ENCODE measurements around the gene HSD17B12. TPM values are rescaled to one million over a fixed set of nuclear protein-coding genes. Genes with fewer than 3 reads are reported as not detected.

Gene HSD17B12
- total and polyA plus RNA-seq, 7 experiments from 2014 or later: 20.3 to 39.5 (median 24.7) TPM

GRCh38 chr11:43797866-43798265, 117.3 kb downstream of the HSD17B12 start:
- Histone ChIP-seq H3K4me3 (ENCODE audit: low read length) (no peak overlapping the region), H3K36me3 (ENCODE audit: control insufficient read depth in 2 of 3, insufficient read depth in 3 of 3, low read length in 3 of 3) (no peaks in the 10 kb centered on the region), H3K4me1 (ENCODE audit: control insufficient read depth in 2 of 2, insufficient read depth in 2 of 2, low read length in 2 of 2) (no peaks in the 10 kb centered on the region), H3K9me3 (ENCODE audit: control insufficient read depth in 2 of 3, low read length in 3 of 3) (no peaks in the 10 kb centered on the region), H3K27me3 (ENCODE audit: control insufficient read depth in 2 of 2, insufficient read depth in 2 of 2, low read length in 2 of 2) (no peaks in the 10 kb centered on the region), H3K27ac (ENCODE audit: low read depth, low read length) (no peak overlapping the region)
- Mint-ChIP-seq H3K4me3 (no peak overlapping the region), H3K9me3 (no peaks in the 10 kb centered on the region), H3K27me3 (no peaks in the 10 kb centered on the region), H3K27ac (no peak overlapping the region), H3K4me1 (peaks cover 0 to 1% (median 0%) of the 10 kb centered on the region in 7 donors), H3K36me3 (peaks cover 9 to 68% (median 54%) of the 10 kb centered on the region in 5 donors)
- POLR2A ChIA-PET: no interaction called here
- intact Hi-C loops (cut with micrococcal nuclease): no loop called here
- ATAC-seq (no peak), DNase-seq (no peak)
- CTCF ChIA-PET: no interaction called here

- no peak overlapping the region for H3K4me3 ChIP-seq (ENCODE audit: low read length)
- peaks cover 0 to 6% (median 0%) of the 10 kb centered on the region in 3 experiments for H3K9me3 ChIP-seq (ENCODE audit: control insufficient read depth in 2 of 3, low read length in 3 of 3)
- H3K4me3 Mint-ChIP-seq: no peak overlapping the region
- CTCF ChIA-PET: no interaction called here
- ATAC-seq (no peak), DNase-seq (no peak)
- H3K36me3 ChIP-seq (ENCODE audit: control insufficient read depth in 2 of 3, insufficient read depth in 3 of 3, low read length in 3 of 3): no peaks in the 10 kb centered on the region
- POLR2A ChIA-PET: no interaction called here
- no peak overlapping the region for H3K27ac ChIP-seq (ENCODE audit: low read depth, low read length)
- peaks cover 0 to 18% (median 6%) of the 10 kb centered on the region in 11 donors for H3K9me3 Mint-ChIP-seq
- no peaks in the 10 kb centered on the region for H3K4me1 ChIP-seq (ENCODE audit: control insufficient read depth in 2 of 2, insufficient read depth in 2 of 2, low read length in 2 of 2)
- no peaks in the 10 kb centered on the region for H3K27me3 Mint-ChIP-seq
- no peaks in the 10 kb centered on the region for H3K4me1 Mint-ChIP-seq
- peaks cover 15 to 77% (median 65%) of the 10 kb centered on the region in 5 donors for H3K36me3 Mint-ChIP-seq
- no peaks in the 10 kb centered on the region for H3K27me3 ChIP-seq (ENCODE audit: control insufficient read depth in 2 of 2, insufficient read depth in 2 of 2, low read length in 2 of 2)
- no peak overlapping the region for H3K27ac Mint-ChIP-seq
- intact Hi-C loops (cut with micrococcal nuclease): no loop called here
Observed at GRCh38 chr11:43802509-43802908, 122.0 kb downstream of the HSD17B12 start.

GRCh38 chr11:43803766-43804165, 123.2 kb downstream of the HSD17B12 start:
- no peaks in the 10 kb centered on the region for H3K36me3 ChIP-seq (ENCODE audit: control insufficient read depth in 2 of 3, insufficient read depth in 3 of 3, low read length in 3 of 3)
- Mint-ChIP-seq H3K4me3 (no peak overlapping the region), H3K4me1 (no peaks in the 10 kb centered on the region), H3K27ac (no peak overlapping the region), H3K36me3 (peaks cover 13 to 72% (median 63%) of the 10 kb centered on the region in 5 donors), H3K9me3 (peaks cover 0 to 18% (median 6%) of the 10 kb centered on the region in 11 donors), H3K27me3 (no peaks in the 10 kb centered on the region)
- no peak overlapping the region for H3K4me3 ChIP-seq (ENCODE audit: low read length)
- no peak for DNase-seq
- no peaks in the 10 kb centered on the region for H3K27me3 ChIP-seq (ENCODE audit: control insufficient read depth in 2 of 2, insufficient read depth in 2 of 2, low read length in 2 of 2)
- no peaks in the 10 kb centered on the region for H3K4me1 ChIP-seq (ENCODE audit: control insufficient read depth in 2 of 2, insufficient read depth in 2 of 2, low read length in 2 of 2)
- intact Hi-C loops (cut with micrococcal nuclease): no loop called here
- POLR2A ChIA-PET: no interaction called here
- H3K27ac ChIP-seq (ENCODE audit: low read depth, low read length): no peak overlapping the region
- CTCF ChIA-PET: no interaction called here
- no peak for ATAC-seq
- H3K9me3 ChIP-seq (ENCODE audit: control insufficient read depth in 2 of 3, low read length in 3 of 3): peaks cover 0 to 6% (median 0%) of the 10 kb centered on the region in 3 experiments

- H3K4me1 ChIP-seq (ENCODE audit: control insufficient read depth in 2 of 2, insufficient read depth in 2 of 2, low read length in 2 of 2): no peaks in the 10 kb centered on the region
- H3K9me3 ChIP-seq (ENCODE audit: control insufficient read depth in 2 of 3, low read length in 3 of 3): peaks cover 0 to 6% (median 0%) of the 10 kb centered on the region in 3 experiments
- POLR2A ChIA-PET: no interaction called here
- no peak for ATAC-seq
- Mint-ChIP-seq H3K4me3 (no peak overlapping the region), H3K27me3 (no peaks in the 10 kb centered on the region), H3K4me1 (peaks cover 0 to 2% (median 0%) of the 10 kb centered on the region in 7 donors), H3K36me3 (peaks cover 9 to 59% (median 41%) of the 10 kb centered on the region in 5 donors), H3K27ac (no peak overlapping the region), H3K9me3 (peaks cover 0 to 18% (median 6%) of the 10 kb centered on the region in 11 donors)
- no peak overlapping the region for H3K27ac ChIP-seq (ENCODE audit: low read depth, low read length)
- CTCF ChIA-PET: interaction anchor here (0.6 kb wide), 1 partner anchor 23 kb away, joined by 5 read pairs; no protein-coding TSS in a partner anchor
- no peaks in the 10 kb centered on the region for H3K27me3 ChIP-seq (ENCODE audit: control insufficient read depth in 2 of 2, insufficient read depth in 2 of 2, low read length in 2 of 2)
- no peak for DNase-seq
- intact Hi-C loops (cut with micrococcal nuclease): no loop called here
- H3K36me3 ChIP-seq (ENCODE audit: control insufficient read depth in 2 of 3, insufficient read depth in 3 of 3, low read length in 3 of 3): no peaks in the 10 kb centered on the region
- H3K4me3 ChIP-seq (ENCODE audit: low read length): no peak overlapping the region
Observed at GRCh38 chr11:43806976-43807375, 126.4 kb downstream of the HSD17B12 start.

GRCh38 chr11:43810929-43811596, 130.5 kb downstream of the HSD17B12 start:
- ATAC-seq (no peak), DNase-seq (no peak)
- Mint-ChIP-seq H3K36me3 (peaks cover 4 to 42% (median 19%) of the 10 kb centered on the region in 5 donors), H3K27ac (no peak overlapping the region), H3K27me3 (no peaks in the 10 kb centered on the region), H3K9me3 (peaks cover 0 to 2% (median 0%) of the 10 kb centered on the region in 11 donors), H3K4me3 (no peak overlapping the region), H3K4me1 (peaks cover 0 to 2% (median 0%) of the 10 kb centered on the region in 7 donors)
- Histone ChIP-seq H3K4me3 (ENCODE audit: low read length) (no peak overlapping the region), H3K27ac (ENCODE audit: low read depth, low read length) (no peak overlapping the region), H3K4me1 (ENCODE audit: control insufficient read depth in 2 of 2, insufficient read depth in 2 of 2, low read length in 2 of 2) (no peaks in the 10 kb centered on the region), H3K9me3 (ENCODE audit: control insufficient read depth in 2 of 3, low read length in 3 of 3) (no peaks in the 10 kb centered on the region), H3K27me3 (ENCODE audit: control insufficient read depth in 2 of 2, insufficient read depth in 2 of 2, low read length in 2 of 2) (no peaks in the 10 kb centered on the region), H3K36me3 (ENCODE audit: control insufficient read depth in 2 of 3, insufficient read depth in 3 of 3, low read length in 3 of 3) (peaks cover 0 to 3% (median 0%) of the 10 kb centered on the region in 3 experiments)
- intact Hi-C loops (cut with micrococcal nuclease): no loop called here
- CTCF ChIA-PET: no interaction called here
- POLR2A ChIA-PET: no interaction called here

- H3K4me3 Mint-ChIP-seq: no peak overlapping the region
- H3K36me3 ChIP-seq (ENCODE audit: control insufficient read depth in 2 of 3, insufficient read depth in 3 of 3, low read length in 3 of 3): peaks cover 0 to 3% (median 0%) of the 10 kb centered on the region in 3 experiments
- peaks cover 0 to 2% (median 0%) of the 10 kb centered on the region in 7 donors for H3K4me1 Mint-ChIP-seq
- intact Hi-C loops (cut with micrococcal nuclease): no loop called here
- H3K27ac ChIP-seq (ENCODE audit: low read depth, low read length): no peak overlapping the region
- no peaks in the 10 kb centered on the region for H3K27me3 Mint-ChIP-seq
- no peak overlapping the region for H3K27ac Mint-ChIP-seq
- no peaks in the 10 kb centered on the region for H3K9me3 ChIP-seq (ENCODE audit: control insufficient read depth in 2 of 3, low read length in 3 of 3)
- ChIA-PET CTCF (no interaction called here), POLR2A (no interaction called here)
- H3K36me3 Mint-ChIP-seq: peaks cover 0 to 44% (median 17%) of the 10 kb centered on the region in 5 donors
- H3K4me3 ChIP-seq (ENCODE audit: low read length): no peak overlapping the region
- ATAC-seq: no peak
- DNase-seq: no peak
- no peaks in the 10 kb centered on the region for H3K27me3 ChIP-seq (ENCODE audit: control insufficient read depth in 2 of 2, insufficient read depth in 2 of 2, low read length in 2 of 2)
- H3K4me1 ChIP-seq (ENCODE audit: control insufficient read depth in 2 of 2, insufficient read depth in 2 of 2, low read length in 2 of 2): no peaks in the 10 kb centered on the region
- no peaks in the 10 kb centered on the region for H3K9me3 Mint-ChIP-seq
Observed at GRCh38 chr11:43812471-43812870, 131.9 kb downstream of the HSD17B12 start.

- Mint-ChIP-seq H3K9me3 (no peaks in the 10 kb centered on the region), H3K36me3 (peaks cover 6 to 82% (median 51%) of the 10 kb centered on the region in 5 donors), H3K27ac (no peak overlapping the region), H3K4me3 (no peak overlapping the region), H3K27me3 (no peaks in the 10 kb centered on the region), H3K4me1 (peaks cover 0 to 2% (median 0%) of the 10 kb centered on the region in 7 donors)
- ChIA-PET POLR2A (no interaction called here), CTCF (no interaction called here)
- DNase-seq (no peak), ATAC-seq (no peak)
- peaks cover 0 to 18% (median 0%) of the 10 kb centered on the region in 3 experiments for H3K36me3 ChIP-seq (ENCODE audit: control insufficient read depth in 2 of 3, insufficient read depth in 3 of 3, low read length in 3 of 3)
- H3K9me3 ChIP-seq (ENCODE audit: control insufficient read depth in 2 of 3, low read length in 3 of 3): no peaks in the 10 kb centered on the region
- H3K4me3 ChIP-seq (ENCODE audit: low read length): no peak overlapping the region
- intact Hi-C loops (cut with micrococcal nuclease): no loop called here
- H3K4me1 ChIP-seq (ENCODE audit: control insufficient read depth in 2 of 2, insufficient read depth in 2 of 2, low read length in 2 of 2): no peaks in the 10 kb centered on the region
- no peaks in the 10 kb centered on the region for H3K27me3 ChIP-seq (ENCODE audit: control insufficient read depth in 2 of 2, insufficient read depth in 2 of 2, low read length in 2 of 2)
- H3K27ac ChIP-seq (ENCODE audit: low read depth, low read length): no peak overlapping the region
Observed at GRCh38 chr11:43818220-43818619, 137.7 kb downstream of the HSD17B12 start.
